Fibroblast of villous mesenchyme (primary cell): ENCODE results near the gene RPF1. TPM values are rescaled to one million over a fixed set of nuclear protein-coding genes. Genes with fewer than 3 reads are reported as not detected.
A peak's percentile ranks its signal among the peaks of the same experiment; 100 is the strongest.

ENCODE experiments used
- DNase-seq: peaks from one replicate; pipeline ENCODE4 v3.0.0-alpha.2; 2010; ENCODE audit warnings: low read depth
- H3K4me3 ChIP-seq: 2 replicates; pipeline ENCODE4 v1.5.1; 2011; ENCODE audit warnings: low read depth, mild to moderate bottlenecking, low read length
- total RNA-seq: library from RNA; depleted of rRNA; stranded (reverse); fragments of >200 nt; gene quantifications from 2 replicates; pipeline ENCODE4 v1.2.3, GENCODE V29; 2012
- TF ChIP-seq, protein P1 (sequence below): IDR thresholded peaks from 2 replicates; pipeline ENCODE4 v1.5.1; 2012; ENCODE audit warnings: low read depth, mild to moderate bottlenecking, low read length; ENCODE audit not compliant: insufficient read depth

RPF1 gene
- total RNA-seq, 1 donor = 38.4 TPM

DNA sequence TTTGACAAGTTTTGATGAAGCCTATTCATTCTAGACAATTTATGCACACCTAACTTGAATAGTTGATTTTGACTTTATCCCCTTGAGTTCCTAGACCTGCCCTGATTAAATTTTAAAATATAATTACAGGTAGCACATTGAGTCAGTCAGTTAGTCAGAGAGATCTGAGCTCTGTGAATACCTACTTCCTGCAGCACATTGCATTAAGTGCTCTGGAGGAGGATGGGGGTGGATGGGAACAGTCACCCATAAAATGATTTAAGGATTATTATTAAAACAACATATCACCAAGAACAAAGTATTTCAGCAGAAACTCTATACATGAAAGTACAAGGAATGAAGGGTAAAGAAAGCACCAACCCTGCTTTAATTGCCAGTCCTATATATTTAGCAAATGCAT, 11.8 kb upstream of the RPF1 start:
- TF ChIP-seq, protein P1, sequence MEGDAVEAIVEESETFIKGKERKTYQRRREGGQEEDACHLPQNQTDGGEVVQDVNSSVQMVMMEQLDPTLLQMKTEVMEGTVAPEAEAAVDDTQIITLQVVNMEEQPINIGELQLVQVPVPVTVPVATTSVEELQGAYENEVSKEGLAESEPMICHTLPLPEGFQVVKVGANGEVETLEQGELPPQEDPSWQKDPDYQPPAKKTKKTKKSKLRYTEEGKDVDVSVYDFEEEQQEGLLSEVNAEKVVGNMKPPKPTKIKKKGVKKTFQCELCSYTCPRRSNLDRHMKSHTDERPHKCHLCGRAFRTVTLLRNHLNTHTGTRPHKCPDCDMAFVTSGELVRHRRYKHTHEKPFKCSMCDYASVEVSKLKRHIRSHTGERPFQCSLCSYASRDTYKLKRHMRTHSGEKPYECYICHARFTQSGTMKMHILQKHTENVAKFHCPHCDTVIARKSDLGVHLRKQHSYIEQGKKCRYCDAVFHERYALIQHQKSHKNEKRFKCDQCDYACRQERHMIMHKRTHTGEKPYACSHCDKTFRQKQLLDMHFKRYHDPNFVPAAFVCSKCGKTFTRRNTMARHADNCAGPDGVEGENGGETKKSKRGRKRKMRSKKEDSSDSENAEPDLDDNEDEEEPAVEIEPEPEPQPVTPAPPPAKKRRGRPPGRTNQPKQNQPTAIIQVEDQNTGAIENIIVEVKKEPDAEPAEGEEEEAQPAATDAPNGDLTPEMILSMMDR = no peak
- H3K4me3 ChIP-seq = no peak overlapping the region
- DNase-seq = no peak

DNA sequence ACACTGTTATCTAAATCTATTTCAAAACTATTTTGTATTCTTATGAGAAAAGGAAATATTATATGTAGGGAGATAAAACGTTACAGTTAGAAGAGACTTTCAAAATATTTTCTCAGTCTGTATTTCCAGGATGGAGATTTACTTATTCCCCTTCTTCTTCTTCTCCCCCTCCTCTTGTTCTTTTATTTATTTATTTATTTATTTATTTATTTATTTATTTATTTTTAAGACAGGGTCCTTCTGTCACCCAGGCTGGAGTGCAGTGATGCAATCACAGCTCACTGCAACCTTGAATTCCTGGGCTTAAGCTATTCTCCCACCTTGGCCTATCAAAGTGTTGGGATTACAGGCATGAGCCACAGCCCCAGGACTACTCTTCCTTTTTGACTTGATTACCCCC, 2.8 kb upstream of the RPF1 start:
- no peak for DNase-seq
- H3K4me3 ChIP-seq = no peak overlapping the region
- TF ChIP-seq, protein P1 = no peak

DNA sequence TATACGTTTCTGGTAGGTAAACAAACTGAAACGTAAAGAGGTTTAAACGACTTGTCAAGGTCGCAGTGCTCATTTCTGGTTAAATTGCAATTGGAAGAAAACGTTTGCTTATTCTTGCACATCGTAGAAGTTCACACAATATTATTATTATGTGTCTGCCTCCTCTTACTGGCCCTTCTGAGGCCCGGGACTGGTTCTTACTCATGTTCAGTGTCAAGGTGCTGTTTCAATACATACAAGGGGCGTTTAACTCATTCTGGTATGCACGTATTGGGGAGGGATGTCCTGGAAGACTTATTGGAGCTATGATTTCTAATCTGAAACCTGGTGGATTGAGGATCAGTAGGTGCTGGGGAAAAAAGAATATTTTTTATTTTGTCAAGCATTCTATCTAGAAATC, 932 bp downstream of the RPF1 start:
- DNase-seq = peak; percentile 4
- TF ChIP-seq, protein P1 = no peak
- H3K4me3 ChIP-seq = peak overlapping the region; percentile 85

GRCh38 chr1:84480650-84481049, 1.6 kb downstream of the RPF1 start:
- no peak for DNase-seq
- H3K4me3 ChIP-seq = peak overlapping the region; percentile 85
- TF ChIP-seq, protein P1 = no peak

DNA sequence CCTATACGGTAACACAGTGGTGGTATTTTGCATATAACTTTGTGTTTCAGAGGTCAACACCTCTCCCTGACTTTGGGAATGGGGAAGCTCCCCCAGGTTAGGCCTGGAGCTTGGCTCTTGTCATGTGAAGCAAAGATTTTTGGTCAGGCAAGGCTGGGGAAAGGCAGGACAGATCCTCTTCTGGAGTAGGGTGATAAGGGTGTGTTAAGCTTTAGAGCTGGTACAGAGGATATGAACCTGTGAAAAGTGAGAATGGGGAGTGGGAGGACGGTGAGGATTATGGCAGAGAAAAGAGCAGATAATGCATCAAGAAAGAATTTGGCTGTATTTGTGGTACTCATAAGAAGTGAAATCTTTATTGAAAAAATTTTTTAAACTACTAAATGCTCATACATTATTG, 2.3 kb downstream of the RPF1 start:
- TF ChIP-seq, protein P1 = no peak
- DNase-seq = no peak
- H3K4me3 ChIP-seq = no peak overlapping the region

GRCh38 chr1:84488107-84488506, 9.0 kb downstream of the RPF1 start:
- TF ChIP-seq, protein P1 = no peak
- H3K4me3 ChIP-seq = no peak overlapping the region
- no peak for DNase-seq

DNA sequence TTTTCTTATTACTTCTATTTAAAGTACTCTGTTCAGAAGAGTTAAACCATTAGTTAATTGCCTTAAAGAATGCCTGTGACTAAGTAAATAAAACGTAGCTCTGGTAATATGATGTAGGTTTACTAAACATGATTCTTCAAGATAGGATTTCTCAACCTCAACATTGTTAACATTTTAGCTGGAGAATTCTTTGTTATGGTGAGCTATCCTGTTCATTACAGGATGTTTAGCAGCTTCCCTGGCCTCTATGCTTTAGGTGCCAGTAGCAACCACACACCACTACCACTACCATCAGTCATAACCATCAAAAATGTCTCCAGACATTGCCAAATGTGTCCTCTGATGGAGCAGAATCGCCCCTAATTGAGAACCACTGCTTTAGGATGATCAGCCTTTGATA, 10.7 kb downstream of the RPF1 start:
- TF ChIP-seq, protein P1 = no peak
- peak; percentile 34 for DNase-seq
- H3K4me3 ChIP-seq = no peak overlapping the region
